DND-41 (cell line): ENCODE data around the gene NUTF2.

Experiments
- EZH2 ChIP-seq: IDR thresholded peaks from 3 replicates; pipeline ENCODE4 v1.6.1; 2012; ENCODE audit warnings: borderline replicate concordance, low read depth, mild to moderate bottlenecking, moderate library complexity, low read length, inconsistent platforms; ENCODE audit not compliant: severe bottlenecking
- TF ChIP-seq, protein P1 (sequence below): IDR thresholded peaks from 2 replicates; pipeline ENCODE4 v1.5.1; 2012; ENCODE audit warnings: borderline replicate concordance, low read length, moderate library complexity, mild to moderate bottlenecking; ENCODE audit not compliant: poor library complexity, severe bottlenecking; ENCODE audit errors: extremely low read depth

DNA sequence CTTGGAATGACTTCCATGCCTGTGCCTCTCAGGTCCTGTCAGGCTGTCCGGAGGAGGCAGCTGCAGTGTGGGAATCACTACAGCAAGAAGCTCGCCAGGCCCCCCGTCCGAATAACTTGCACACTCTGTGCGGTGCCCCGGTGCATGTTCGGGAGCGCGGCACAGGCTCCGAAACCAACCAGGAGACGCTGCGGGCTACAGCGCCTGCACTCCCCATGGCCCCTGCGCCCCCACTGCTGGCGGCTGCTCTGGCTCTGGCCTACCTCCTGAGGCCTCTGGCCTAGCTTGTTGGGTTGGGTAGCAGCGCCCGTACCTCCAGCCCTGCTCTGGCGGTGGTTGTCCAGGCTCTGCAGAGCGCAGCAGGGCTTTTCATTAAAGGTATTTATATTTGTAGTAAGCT is 39.2 kb downstream of the NUTF2 start:
- TF ChIP-seq, protein P1, sequence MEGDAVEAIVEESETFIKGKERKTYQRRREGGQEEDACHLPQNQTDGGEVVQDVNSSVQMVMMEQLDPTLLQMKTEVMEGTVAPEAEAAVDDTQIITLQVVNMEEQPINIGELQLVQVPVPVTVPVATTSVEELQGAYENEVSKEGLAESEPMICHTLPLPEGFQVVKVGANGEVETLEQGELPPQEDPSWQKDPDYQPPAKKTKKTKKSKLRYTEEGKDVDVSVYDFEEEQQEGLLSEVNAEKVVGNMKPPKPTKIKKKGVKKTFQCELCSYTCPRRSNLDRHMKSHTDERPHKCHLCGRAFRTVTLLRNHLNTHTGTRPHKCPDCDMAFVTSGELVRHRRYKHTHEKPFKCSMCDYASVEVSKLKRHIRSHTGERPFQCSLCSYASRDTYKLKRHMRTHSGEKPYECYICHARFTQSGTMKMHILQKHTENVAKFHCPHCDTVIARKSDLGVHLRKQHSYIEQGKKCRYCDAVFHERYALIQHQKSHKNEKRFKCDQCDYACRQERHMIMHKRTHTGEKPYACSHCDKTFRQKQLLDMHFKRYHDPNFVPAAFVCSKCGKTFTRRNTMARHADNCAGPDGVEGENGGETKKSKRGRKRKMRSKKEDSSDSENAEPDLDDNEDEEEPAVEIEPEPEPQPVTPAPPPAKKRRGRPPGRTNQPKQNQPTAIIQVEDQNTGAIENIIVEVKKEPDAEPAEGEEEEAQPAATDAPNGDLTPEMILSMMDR: no peak
- no peak for TF ChIP-seq EZH2
